Fibroblast of pulmonary artery (primary cell): ENCODE results near the gene FOXL3.

Experiments used
- DNase-seq: peaks from one replicate; pipeline ENCODE4 v3.0.0-alpha.2; 2010; ENCODE audit warnings: low read depth
- H3K4me3 ChIP-seq: replicated peaks from 2 replicates; pipeline ENCODE4 v1.5.1; 2011; ENCODE audit warnings: low read depth, mild to moderate bottlenecking, control low read depth, low read length, moderate library complexity
- TF ChIP-seq, protein P1 (sequence below): IDR thresholded peaks from 2 replicates; pipeline ENCODE4 v1.5.1; 2011; ENCODE audit warnings: mild to moderate bottlenecking, control low read depth, low read length, inconsistent platforms; ENCODE audit errors: missing control alignments

FOXL3 gene

DNA sequence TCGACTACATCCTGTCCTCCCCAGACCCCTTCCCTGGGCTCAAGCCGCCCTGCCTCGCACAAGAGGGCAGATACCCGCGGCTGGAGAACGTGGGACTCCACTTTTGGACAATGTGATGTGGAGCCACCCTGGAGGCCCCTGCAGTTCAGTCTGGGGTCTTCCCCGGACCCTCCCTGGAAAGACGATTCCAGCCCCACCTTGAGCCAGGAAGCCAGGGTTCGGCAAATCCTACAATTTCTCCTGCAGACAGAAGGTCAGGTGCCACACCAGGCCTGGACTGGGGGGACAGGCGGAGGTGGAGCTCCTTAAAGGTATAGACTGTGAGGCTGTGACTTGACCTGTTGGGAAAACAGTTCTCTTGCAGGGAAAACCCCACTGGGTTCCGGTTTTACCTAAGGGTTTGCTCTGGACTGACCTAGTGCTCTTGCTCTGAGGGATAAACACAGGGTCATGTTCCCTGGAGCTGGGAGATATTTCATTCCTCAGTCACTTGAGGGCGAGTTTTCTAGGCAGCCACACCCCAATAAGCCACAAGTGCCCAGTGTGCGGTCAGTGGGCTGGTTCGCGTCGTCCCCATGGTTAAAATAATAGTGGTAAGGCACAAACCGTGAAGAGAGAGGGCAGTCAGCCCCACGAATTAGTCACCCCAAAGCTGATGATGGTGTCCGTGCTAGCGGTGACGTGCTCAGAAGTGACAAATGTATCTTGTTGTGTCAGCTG is 1.6 kb downstream of the FOXL3 start:
- DNase-seq = no peak
- TF ChIP-seq, protein P1, sequence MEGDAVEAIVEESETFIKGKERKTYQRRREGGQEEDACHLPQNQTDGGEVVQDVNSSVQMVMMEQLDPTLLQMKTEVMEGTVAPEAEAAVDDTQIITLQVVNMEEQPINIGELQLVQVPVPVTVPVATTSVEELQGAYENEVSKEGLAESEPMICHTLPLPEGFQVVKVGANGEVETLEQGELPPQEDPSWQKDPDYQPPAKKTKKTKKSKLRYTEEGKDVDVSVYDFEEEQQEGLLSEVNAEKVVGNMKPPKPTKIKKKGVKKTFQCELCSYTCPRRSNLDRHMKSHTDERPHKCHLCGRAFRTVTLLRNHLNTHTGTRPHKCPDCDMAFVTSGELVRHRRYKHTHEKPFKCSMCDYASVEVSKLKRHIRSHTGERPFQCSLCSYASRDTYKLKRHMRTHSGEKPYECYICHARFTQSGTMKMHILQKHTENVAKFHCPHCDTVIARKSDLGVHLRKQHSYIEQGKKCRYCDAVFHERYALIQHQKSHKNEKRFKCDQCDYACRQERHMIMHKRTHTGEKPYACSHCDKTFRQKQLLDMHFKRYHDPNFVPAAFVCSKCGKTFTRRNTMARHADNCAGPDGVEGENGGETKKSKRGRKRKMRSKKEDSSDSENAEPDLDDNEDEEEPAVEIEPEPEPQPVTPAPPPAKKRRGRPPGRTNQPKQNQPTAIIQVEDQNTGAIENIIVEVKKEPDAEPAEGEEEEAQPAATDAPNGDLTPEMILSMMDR = no peak
- H3K4me3 ChIP-seq = no peak overlapping the region

DNA sequence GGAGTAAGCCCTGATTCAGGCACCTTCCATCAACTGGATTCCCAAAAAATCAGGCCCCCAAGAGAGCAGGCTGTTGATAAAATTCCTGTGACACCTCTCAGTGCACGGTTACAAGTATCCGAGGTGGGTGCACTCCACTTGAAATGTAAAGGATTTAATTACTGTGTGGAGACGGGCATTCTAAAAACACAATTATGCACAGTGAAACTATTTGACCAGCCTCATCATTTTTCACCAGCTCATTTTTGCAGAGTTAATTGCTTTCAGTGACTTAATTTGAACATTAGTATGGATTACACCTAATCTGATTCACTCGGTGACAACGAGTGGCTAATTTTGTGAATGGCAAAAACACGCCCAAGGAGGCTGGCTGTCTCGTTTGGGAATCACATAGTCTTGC is 2.3 kb downstream of the FOXL3 start:
- no peak overlapping the region for H3K4me3 ChIP-seq
- DNase-seq = no peak
- TF ChIP-seq, protein P1 = no peak

DNA sequence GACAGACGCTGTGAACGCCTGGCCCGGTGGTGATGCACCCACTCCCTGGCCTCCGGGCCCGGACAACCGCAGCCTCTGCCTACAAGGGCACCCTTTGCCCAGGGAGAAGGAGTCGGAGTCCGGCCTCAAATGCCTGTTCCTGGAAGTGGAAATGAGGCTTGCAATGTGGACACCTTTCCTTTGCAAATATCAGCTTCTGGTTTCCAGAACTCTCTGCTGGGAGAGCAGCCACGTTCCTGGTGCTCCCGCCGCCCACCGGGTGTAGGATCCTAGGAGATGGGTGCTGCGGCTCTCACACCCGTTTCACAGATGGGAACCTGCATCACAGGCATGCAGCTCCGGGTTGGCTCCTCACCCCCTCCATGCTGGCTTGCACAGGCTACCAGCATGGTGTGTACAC is 2.9 kb downstream of the FOXL3 start:
- TF ChIP-seq, protein P1 = no peak
- DNase-seq = no peak
- no peak overlapping the region for H3K4me3 ChIP-seq

DNA sequence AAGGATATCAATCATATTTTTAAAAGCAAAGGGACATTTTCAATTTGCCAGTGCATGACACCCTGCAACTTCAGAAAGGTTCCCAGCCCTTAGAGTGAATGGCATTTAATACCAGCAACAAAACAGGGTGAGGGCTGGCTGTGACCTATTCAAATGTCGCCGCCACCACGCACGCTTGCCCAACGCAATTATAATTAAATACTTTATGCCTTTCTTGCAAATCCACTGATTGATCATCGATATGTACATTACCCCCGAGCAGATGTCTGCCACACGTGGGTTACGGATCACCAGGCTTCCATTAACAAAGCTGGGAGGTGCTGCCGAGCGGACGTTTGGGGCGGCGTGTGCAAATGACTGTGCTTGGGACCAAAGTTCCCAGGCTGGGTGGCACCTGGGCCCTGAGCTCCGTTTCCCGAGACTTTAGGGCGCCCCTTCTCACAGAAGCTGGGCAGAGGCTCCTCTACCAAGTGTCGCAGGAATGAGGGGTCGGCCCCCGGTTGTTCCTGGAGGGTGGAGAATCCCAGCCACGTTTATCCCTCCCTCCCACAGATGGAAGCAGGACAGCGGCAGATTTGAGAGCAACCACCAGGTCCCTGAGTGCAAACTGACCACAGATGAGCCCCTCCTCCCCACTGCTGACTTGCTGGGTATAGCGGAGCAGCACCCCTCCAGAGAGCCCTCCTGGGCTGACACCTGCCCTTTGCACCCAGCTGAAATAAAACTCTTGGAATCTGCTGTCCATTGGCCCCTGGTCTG is 3.9 kb downstream of the FOXL3 start:
- TF ChIP-seq, protein P1 = no peak
- H3K4me3 ChIP-seq = no peak overlapping the region
- DNase-seq = no peak

DNA sequence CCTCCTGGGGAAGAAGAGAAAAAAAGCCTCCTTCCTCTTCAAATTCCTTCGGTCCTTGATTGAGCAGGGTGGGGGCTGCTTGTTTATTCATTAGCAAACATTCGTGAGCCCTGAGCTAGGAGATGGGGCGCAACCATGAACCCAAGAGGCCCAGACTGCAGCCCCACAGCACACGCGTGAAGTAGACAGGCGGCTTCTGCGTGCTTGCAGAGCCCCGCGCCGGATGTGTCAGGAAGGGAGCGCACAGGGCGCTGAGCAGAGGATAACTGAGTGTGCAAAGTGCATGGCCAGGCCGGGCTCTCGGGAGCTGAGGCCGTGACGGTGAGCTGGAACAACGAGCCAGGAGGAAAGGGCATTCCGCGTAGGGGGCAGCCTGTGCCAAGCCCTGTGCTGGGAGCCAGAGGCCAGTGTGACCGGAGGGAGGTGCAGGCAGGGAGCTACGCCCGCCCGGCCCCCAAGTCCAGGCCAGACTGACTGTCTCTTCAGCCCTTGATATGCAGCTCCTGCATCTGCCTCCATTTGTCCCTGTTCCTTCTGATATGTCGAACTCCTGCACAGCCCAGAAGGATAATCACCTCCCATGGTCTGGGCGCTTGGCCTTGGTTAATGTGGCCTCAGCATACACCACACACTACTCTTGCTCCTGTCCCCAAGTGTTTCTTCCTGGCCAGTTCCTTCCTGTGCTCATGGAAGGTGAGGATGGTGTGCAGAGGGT is 4.6 kb downstream of the FOXL3 start:
- no peak overlapping the region for H3K4me3 ChIP-seq
- no peak for DNase-seq
- TF ChIP-seq, protein P1 = no peak

DNA sequence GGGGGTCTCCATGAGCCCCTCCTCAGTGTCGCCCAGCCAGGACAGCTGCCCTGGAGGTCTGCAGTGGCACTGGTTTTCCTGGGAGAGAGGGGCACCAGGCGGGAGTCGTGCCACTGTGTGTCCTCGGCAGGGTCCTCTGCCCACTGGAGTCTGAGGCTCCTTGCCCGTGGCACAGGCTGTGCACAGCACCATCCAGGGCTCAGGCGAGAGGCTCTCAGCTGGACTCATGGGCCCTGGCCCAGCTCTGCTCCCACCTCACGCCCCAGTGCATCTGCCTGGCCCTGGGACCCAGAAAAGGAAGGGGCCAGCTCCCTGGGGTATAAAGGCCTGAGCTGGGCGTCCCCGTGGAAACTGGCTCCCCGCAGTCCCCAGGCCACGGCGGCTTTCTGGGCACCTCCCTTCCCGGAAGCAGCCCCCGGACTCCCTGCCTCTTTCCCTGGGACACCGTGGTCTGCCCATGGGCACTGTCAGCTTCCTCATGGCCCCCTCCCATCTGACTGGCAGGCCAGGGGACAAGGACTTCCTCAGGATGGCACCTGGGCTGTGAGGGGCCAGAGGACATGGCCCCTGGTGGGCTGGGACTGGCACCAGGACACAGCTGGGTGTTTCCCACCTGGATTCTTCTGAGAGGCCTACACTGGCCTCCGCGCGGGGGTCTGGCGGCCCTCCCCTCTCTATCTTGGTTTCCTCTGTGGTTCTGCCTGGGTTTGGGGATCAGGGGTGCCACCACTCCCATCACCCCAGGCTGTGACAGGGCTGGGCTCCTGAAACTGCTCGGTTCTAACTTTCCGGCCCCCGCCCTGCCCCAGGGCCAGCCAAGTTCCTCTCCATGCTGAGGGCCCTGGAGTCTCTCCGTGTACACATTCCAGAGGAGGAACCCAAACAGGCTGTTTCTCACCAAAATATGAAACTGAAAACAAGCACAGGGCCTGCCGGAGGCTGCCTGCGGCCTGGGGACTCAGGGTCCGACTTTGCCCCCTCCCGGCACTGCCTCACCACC is 5.5 kb downstream of the FOXL3 start:
- no peak overlapping the region for H3K4me3 ChIP-seq
- TF ChIP-seq, protein P1 = no peak
- DNase-seq = no peak
